ENCODE measurements around the gene CD244. TPM values are rescaled to one million over a fixed set of nuclear protein-coding genes. Genes with fewer than 3 reads are reported as not detected.

Gene CD244, protein sequence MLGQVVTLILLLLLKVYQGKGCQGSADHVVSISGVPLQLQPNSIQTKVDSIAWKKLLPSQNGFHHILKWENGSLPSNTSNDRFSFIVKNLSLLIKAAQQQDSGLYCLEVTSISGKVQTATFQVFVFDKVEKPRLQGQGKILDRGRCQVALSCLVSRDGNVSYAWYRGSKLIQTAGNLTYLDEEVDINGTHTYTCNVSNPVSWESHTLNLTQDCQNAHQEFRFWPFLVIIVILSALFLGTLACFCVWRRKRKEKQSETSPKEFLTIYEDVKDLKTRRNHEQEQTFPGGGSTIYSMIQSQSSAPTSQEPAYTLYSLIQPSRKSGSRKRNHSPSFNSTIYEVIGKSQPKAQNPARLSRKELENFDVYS
- polyA plus RNA-seq: 0.47 TPM in 1 of 2 replicates, not detected in the other

DNA sequence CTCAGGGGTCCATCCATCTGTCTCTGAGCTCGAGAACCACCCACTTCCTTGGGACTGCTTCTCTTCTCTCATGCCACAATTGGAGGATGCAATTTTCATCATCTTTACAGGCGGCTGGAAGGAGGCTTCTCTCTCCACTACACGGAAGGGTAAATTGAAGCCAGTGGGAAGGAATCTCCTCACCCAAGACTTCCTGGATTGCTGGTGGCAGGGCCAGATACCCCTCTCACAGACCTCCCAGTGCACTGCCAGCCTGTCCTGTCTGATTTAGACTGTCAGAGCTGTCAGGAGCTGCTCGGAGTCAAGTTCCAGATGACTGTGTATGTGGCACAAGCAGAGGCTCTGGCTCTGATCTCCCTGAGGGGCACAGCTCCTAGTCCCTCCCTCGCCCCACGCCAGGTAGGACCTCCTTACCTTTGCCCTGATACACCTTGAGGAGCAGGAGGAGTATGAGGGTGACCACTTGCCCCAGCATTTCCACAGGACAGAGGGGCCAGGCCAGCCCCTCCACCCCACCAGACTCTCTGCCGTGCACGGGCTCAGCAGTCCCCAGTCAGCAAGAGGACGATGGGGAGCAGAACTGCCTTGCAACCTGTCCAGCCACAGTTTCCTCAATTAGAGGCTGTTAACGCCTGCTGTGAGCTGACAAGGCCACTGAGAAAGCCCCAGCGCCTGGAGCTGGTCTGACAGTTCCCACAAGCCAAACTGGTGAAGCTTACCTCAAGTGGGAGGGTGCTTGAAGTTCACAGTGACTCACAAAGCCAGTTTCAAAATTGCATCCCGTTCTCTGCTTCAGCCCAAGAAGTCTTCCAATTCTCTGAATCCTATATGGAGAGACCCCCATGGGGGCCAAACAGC is at the start of gene CD244:
Gene CD244 (minus strand): TSS at position 685 of the 858 bp plus-strand sequence. CDS start 210 bp downstream, at position 475.

DNA sequence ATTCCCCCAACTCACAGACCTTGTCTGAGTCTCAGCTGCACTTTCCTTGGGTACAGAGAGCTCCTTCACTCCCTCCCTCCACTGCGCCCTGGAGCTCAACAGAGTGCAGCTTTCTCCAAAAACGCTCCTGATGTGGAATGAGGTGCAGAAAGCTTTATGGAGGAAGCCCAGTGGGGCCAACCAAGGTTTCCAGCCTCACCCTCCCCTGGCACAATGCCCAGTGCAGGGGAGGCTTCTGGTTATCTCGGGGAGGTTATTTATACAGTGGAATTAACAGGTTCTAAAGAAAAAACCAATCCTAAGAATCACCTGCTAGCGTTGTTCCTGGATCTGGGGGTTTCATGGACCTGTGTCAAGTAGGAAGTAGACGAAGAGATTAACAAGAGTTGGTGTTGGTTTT is 22.4 kb upstream of the CD244 start, which contains the start of gene ITLN1:
Gene ITLN1 (minus strand): TSS at position 139 of the 400 bp plus-strand sequence. CDS start 303 bp downstream, outside the sequence.

DNA sequence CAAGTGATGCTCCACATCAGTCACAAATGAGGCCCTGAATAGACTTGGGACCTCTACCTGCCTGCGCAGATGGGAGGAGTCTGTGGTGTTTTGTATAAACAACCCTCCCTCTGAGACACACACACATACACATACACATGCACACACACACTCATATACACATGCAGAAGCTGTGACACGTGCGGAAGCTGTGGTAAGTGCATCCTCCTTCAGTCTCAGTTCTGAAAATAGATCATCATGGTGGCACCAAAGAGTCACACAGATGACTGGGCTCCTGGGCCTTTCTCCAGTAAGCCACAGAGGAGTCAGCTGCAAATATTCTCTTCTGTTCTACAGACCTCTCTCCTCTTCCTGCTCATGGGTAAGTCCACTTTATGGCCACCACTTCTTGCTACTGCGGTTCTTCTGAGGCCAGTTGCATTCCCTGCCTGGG is 66.7 kb downstream of the CD244 start, which contains the start of gene LY9:
Gene LY9 (plus strand): TSS at position 224 of the 433 bp plus-strand sequence. CDS start 14 bp downstream, at position 238.

Other genes with a start within 250 kb of the CD244 start
- gene SLAMF1, start 215.8 kb downstream of the CD244 start, polyA plus RNA-seq: not detected in 2 replicates
- gene CD48, start 151.1 kb downstream of the CD244 start, polyA plus RNA-seq: not detected in 2 replicates
- not detected in 2 replicates for gene SLAMF7, start 123.6 kb downstream of the CD244 start, polyA plus RNA-seq
- gene LY9, start 66.7 kb downstream of the CD244 start, polyA plus RNA-seq: not detected in 2 replicates
- gene ITLN1, start 22.3 kb upstream of the CD244 start, polyA plus RNA-seq: not detected in 2 replicates
- gene ITLN2, start 91.9 kb upstream of the CD244 start, polyA plus RNA-seq: not detected in 2 replicates
- gene F11R, start 158.3 kb upstream of the CD244 start, polyA plus RNA-seq: 0.10 TPM in 1 of 2 replicates, not detected in the other
- 35.1 and 74.9 TPM in 2 replicates for gene TSTD1, start 176.1 kb upstream of the CD244 start, polyA plus RNA-seq
- 0.36 and 1.1 TPM in 2 replicates for gene USF1, start 183.1 kb upstream of the CD244 start, polyA plus RNA-seq
- gene ARHGAP30, start 207.0 kb upstream of the CD244 start, polyA plus RNA-seq: 0.11 TPM in 1 of 2 replicates, not detected in the other
- not detected in 2 replicates for gene NECTIN4, start 226.7 kb upstream of the CD244 start, polyA plus RNA-seq
- 8.0 and 17.1 TPM in 2 replicates for gene KLHDC9, start 235.5 kb upstream of the CD244 start, polyA plus RNA-seq

All from Purkinje cell (primary cell).